VCaP (cell line): Measurements from ENCODE around the gene UGGT1.
"Not testable (repeated sequence)": the region's sequence is repeated elsewhere in the genome, so short reads cannot be mapped to it uniquely, and the experiment has no call there.

ENCODE experiments used
- H3K27ac ChIP-seq: fragments of 450-650 bp; 2 replicates; pipeline ENCODE4 v1.5.1; 2017
- TF ChIP-seq, protein P1 (sequence below): fragments of 450-650 bp; conservative IDR thresholded peaks from 2 replicates; pipeline ENCODE4 v1.5.1; 2017; ENCODE audit warnings: mild to moderate bottlenecking, moderate library complexity

Gene UGGT1

GRCh38 chr2:128170776-128171175 lies 79.8 kb downstream of the UGGT1 start:
- no peak overlapping the region for H3K27ac ChIP-seq
- TF ChIP-seq, protein P1, sequence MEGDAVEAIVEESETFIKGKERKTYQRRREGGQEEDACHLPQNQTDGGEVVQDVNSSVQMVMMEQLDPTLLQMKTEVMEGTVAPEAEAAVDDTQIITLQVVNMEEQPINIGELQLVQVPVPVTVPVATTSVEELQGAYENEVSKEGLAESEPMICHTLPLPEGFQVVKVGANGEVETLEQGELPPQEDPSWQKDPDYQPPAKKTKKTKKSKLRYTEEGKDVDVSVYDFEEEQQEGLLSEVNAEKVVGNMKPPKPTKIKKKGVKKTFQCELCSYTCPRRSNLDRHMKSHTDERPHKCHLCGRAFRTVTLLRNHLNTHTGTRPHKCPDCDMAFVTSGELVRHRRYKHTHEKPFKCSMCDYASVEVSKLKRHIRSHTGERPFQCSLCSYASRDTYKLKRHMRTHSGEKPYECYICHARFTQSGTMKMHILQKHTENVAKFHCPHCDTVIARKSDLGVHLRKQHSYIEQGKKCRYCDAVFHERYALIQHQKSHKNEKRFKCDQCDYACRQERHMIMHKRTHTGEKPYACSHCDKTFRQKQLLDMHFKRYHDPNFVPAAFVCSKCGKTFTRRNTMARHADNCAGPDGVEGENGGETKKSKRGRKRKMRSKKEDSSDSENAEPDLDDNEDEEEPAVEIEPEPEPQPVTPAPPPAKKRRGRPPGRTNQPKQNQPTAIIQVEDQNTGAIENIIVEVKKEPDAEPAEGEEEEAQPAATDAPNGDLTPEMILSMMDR = no peak

GRCh38 chr2:128172191-128172590 lies 81.2 kb downstream of the UGGT1 start:
- TF ChIP-seq, protein P1 = peak; percentile 50
- no peak overlapping the region for H3K27ac ChIP-seq

- H3K27ac ChIP-seq = not testable (repeated sequence)
These were observed 83.1 kb downstream of the UGGT1 start for GRCh38 chr2:128174067-128174466.

DNA sequence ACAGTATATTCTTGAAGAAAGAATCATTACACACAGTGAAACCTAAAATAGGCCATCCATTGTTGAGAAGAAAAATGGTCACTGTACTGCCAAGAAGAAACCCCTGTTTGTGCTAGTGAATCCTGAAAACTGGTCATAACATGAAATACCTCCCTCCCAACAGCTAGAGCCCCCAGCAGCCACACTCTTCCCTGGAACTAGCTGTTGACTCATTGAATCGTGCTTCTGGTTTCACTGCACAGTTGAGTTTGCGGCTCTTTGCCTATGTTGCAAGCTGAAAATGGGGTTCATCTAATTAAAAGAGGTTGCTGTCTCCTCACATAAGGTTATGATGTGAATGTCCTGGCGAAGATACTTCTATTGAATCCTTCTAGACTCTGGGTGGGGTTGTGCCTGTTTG lies 86.3 kb downstream of the UGGT1 start:
- no peak overlapping the region for H3K27ac ChIP-seq

GRCh38 chr2:128178149-128178649 lies 87.2 kb downstream of the UGGT1 start:
- no peak overlapping the region for H3K27ac ChIP-seq
- TF ChIP-seq, protein P1 = no peak

More for the DNA sequence above, 86.3 kb downstream of the UGGT1 start:
- TF ChIP-seq, protein P1 = no peak

- H3K27ac ChIP-seq = no peak overlapping the region
- TF ChIP-seq, protein P1 = peak; percentile 76
These were observed 87.9 kb downstream of the UGGT1 start for GRCh38 chr2:128178650-128179460.

DNA sequence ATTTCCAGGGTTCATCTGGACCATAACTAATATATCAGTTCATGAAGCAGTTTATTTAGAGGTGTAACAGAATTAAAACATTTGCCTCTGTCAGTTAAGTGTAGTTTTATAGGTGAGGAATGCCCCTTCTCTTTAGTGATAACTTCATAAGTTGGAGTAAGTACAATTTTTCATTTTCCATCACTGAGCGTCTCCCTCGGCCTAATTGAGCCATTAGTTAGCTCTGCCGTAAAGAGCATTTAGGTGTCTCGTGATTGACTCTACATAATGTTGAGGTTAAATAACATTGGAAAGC lies 88.4 kb downstream of the UGGT1 start:
- H3K27ac ChIP-seq = no peak overlapping the region
- TF ChIP-seq, protein P1 = peak; percentile 49

DNA sequence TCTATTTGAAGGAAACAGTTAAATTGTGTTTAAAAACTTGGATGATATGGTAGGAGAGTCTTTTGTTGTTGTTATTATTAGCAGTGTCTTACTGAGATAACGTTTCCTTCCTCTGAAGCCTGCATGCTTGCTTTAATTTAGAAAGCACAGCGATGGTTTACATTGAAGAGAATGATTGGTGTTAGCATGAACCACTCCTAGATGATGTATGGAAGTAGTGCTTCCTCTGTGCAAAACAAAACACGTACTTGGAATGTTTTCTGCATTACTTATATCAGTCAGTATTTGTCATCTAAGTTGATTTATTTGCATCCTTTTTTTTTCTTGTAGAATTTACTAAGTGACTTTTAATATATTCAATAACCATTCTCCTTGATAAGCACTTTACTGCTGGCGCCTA lies 89.0 kb downstream of the UGGT1 start:
- no peak overlapping the region for H3K27ac ChIP-seq
- TF ChIP-seq, protein P1 = no peak
